SK-N-SH (cell line): ENCODE measurements around the gene FNDC11. TPM values are rescaled to one million over a fixed set of nuclear protein-coding genes. Genes with fewer than 3 reads are reported as not detected.
A peak's percentile ranks its signal among the peaks of the same experiment; 100 is the strongest.

Source experiments
- CTCF ChIA-PET: fragments of 300-600, 350-600 bp; formaldehyde crosslinking; extraction: SDS; loops from one replicate; lab custom pipeline; 2021; lab: Yijun Ruan, JAX
- POLR2A ChIA-PET: fragments of 350-600 bp; sonication (Branson Sonifier 250); formaldehyde crosslinking; extraction: SDS; loops from one replicate; lab custom pipeline; 2020; ENCODE audit warnings: antibody characterized with exemption, inconsistent platforms; lab: Yijun Ruan, JAX
- DNase-seq: peaks from one replicate; pipeline ENCODE4 v3.0.0; 2012
- H2AFZ ChIP-seq: fragments of 200-600 bp; sonication (generic); 2 replicates; pipeline ENCODE4 v1.8.1; 2016; ENCODE audit warnings: antibody characterized with exemption, mild to moderate bottlenecking, low read depth
- H3F3A ChIP-seq: fragments of 200-600 bp; sonication (generic); replicated peaks from 2 replicates; pipeline ENCODE3; 2016; ENCODE audit warnings: antibody characterized with exemption, mild to moderate bottlenecking; ENCODE audit not compliant: insufficient read depth
- H3K27ac ChIP-seq, 2 experiments: fragments of 200-500 bp in 1 of 2; fragments of 200-600 bp in 1 of 2; sonication (Bioruptor generic) in 1 of 2; sonication (generic), shearing (Covaris generic) in 1 of 2; 2 replicates each; pipeline versions ENCODE4 v1.5.1 to v1.6.1; 2014 to 2016; ENCODE audit warnings: low read depth in 2 of 2, inconsistent platforms in 1 of 2, low read length in 1 of 2, mild to moderate bottlenecking in 1 of 2, mixed read lengths in 1 of 2
- H3K27me3 ChIP-seq: fragments of 200-600 bp; sonication (generic), shearing (Covaris generic); 2 replicates; pipeline ENCODE4 v1.6.1; 2016; ENCODE audit warnings: mixed run types; ENCODE audit not compliant: insufficient read depth
- H3K36me3 ChIP-seq, 2 experiments: fragments of 200-500 bp in 1 of 2; fragments of 200-600 bp in 1 of 2; sonication (Bioruptor generic) in 1 of 2; sonication (generic) in 1 of 2; replicated peaks in 1 of 2; 2 replicates each; pipeline versions ENCODE3 to v1.5.1; 2014 to 2016; ENCODE audit warnings: low read length in 1 of 2, mild to moderate bottlenecking in 1 of 2; ENCODE audit not compliant: insufficient read depth in 2 of 2, control insufficient read depth in 1 of 2
- H3K4me1 ChIP-seq, 2 experiments: fragments of 200-500 bp in 1 of 2; fragments of 200-600 bp in 1 of 2; sonication (Bioruptor generic) in 1 of 2; sonication (generic), shearing (Covaris generic) in 1 of 2; 2 replicates each; pipeline versions ENCODE4 v1.5.1 to v1.6.1; 2014 to 2016; ENCODE audit warnings: low read depth in 1 of 2, low read length in 1 of 2, mixed run types in 1 of 2; ENCODE audit not compliant: insufficient read depth in 2 of 2, control insufficient read depth in 1 of 2
- H3K4me2 ChIP-seq: fragments of 200-600 bp; sonication (generic), shearing (Covaris generic); 2 replicates; pipeline ENCODE4 v1.6.1; 2017; ENCODE audit warnings: mixed run types
- H3K4me3 ChIP-seq, 2 experiments: fragments of 200-500 bp in 1 of 2; fragments of 200-600 bp in 1 of 2; sonication (Bioruptor generic) in 1 of 2; sonication (generic), shearing (Covaris generic) in 1 of 2; 2 replicates each; pipeline versions ENCODE4 v1.5.1 to v1.8.1; 2014 to 2016; ENCODE audit warnings: low read depth in 2 of 2, inconsistent platforms in 1 of 2, low read length in 1 of 2, mild to moderate bottlenecking in 1 of 2, mixed read lengths in 1 of 2, moderate library complexity in 1 of 2
- H3K79me2 ChIP-seq: fragments of 200-600 bp; sonication (generic); 2 replicates; pipeline ENCODE4 v1.8.1; 2017; ENCODE audit warnings: mild to moderate bottlenecking; ENCODE audit not compliant: insufficient read depth
- H3K9ac ChIP-seq: fragments of 200-600 bp; sonication (generic); 2 replicates; pipeline ENCODE4 v1.6.1; 2017; ENCODE audit warnings: mixed run types
- H3K9me2 ChIP-seq: fragments of 200-600 bp; sonication (generic); 2 replicates; pipeline ENCODE4 v1.6.1; 2017; ENCODE audit warnings: mixed run types
- H3K9me3 ChIP-seq: fragments of 200-600 bp; sonication (generic); 2 replicates; pipeline ENCODE4 v1.6.1; 2017; ENCODE audit warnings: mixed run types, mild to moderate bottlenecking, moderate library complexity
- H4K20me1 ChIP-seq: fragments of 200-600 bp; sonication (generic); 2 replicates; pipeline ENCODE4 v1.6.1; 2017; ENCODE audit warnings: mild to moderate bottlenecking, mixed run types; ENCODE audit not compliant: insufficient read depth
- ELF1 ChIP-seq: IDR thresholded peaks from 2 replicates; pipeline ENCODE4 v1.4.0; 2012
- EP300 ChIP-seq, 2 experiments: IDR thresholded peaks; 2 replicates each; pipeline versions ENCODE4 v1.4.0 to v1.6.1; 2012; ENCODE audit warnings: borderline replicate concordance in 1 of 2, low read depth in 1 of 2, low read length in 1 of 2
- EZH2phosphoT487 ChIP-seq: fragments of 200-600 bp; sonication (generic); IDR thresholded peaks from 2 replicates; pipeline ENCODE4 v1.6.1; 2017; ENCODE audit warnings: low read depth, mixed run types, mild to moderate bottlenecking, antibody characterized with exemption, moderate library complexity, borderline replicate concordance
- GABPA ChIP-seq: IDR thresholded peaks from 2 replicates; pipeline ENCODE4 v1.4.0; 2012; ENCODE audit warnings: low read depth, mild to moderate bottlenecking
- MAX ChIP-seq: IDR thresholded peaks from 2 replicates; pipeline ENCODE4 v1.4.0; 2012; ENCODE audit warnings: low read depth
- NFIC ChIP-seq: IDR thresholded peaks from 2 replicates; pipeline ENCODE4 v1.4.0; 2012; ENCODE audit warnings: borderline replicate concordance
- POLR2AphosphoS5 ChIP-seq: IDR thresholded peaks from 2 replicates; pipeline ENCODE4 v1.6.1; 2012; ENCODE audit warnings: low read depth, low read length
- RAD21 ChIP-seq: IDR thresholded peaks from 2 replicates; pipeline ENCODE4 v1.6.1; 2012; ENCODE audit warnings: mild to moderate bottlenecking, low read length
- RFX5 ChIP-seq: IDR thresholded peaks from 2 replicates; pipeline ENCODE4 v1.6.1; 2012; ENCODE audit warnings: mild to moderate bottlenecking, improper control_type of control experiment, low read length
- SIN3A ChIP-seq: IDR thresholded peaks from 2 replicates; pipeline ENCODE4 v1.6.1; 2012; ENCODE audit warnings: low read depth, mild to moderate bottlenecking, low read length, moderate library complexity, borderline replicate concordance
- YY1 ChIP-seq: IDR thresholded peaks from 2 replicates; pipeline ENCODE4 v1.4.0; 2012; ENCODE audit warnings: low read depth, mild to moderate bottlenecking
- whole genome bisulfite sequencing: methylation state at CpG from one replicate; pipeline ENCODE4 v1.1.6; 2017; ENCODE audit warnings: low lambda C conversion rate; 5-methylcytosine and 5-hydroxymethylcytosine counted together
- polyA plus RNA-seq, 3 experiments: library from polyadenylated mRNA; depleted of rRNA; stranded (reverse); fragments of >200 nt; gene quantifications; 2 replicates each; pipeline ENCODE4 v1.2.3, GENCODE V29; 2012
- TF ChIP-seq, protein P1 (sequence below): fragments of 150-350 bp; IDR thresholded peaks from 2 replicates; pipeline ENCODE4 v1.6.1; 2016; ENCODE audit warnings: mild to moderate bottlenecking, low read depth, low read length

Gene FNDC11
- polyA plus RNA-seq, 1 of the 3 experiments (the other 2 are of a cell fraction): 5.5 TPM

DNA sequence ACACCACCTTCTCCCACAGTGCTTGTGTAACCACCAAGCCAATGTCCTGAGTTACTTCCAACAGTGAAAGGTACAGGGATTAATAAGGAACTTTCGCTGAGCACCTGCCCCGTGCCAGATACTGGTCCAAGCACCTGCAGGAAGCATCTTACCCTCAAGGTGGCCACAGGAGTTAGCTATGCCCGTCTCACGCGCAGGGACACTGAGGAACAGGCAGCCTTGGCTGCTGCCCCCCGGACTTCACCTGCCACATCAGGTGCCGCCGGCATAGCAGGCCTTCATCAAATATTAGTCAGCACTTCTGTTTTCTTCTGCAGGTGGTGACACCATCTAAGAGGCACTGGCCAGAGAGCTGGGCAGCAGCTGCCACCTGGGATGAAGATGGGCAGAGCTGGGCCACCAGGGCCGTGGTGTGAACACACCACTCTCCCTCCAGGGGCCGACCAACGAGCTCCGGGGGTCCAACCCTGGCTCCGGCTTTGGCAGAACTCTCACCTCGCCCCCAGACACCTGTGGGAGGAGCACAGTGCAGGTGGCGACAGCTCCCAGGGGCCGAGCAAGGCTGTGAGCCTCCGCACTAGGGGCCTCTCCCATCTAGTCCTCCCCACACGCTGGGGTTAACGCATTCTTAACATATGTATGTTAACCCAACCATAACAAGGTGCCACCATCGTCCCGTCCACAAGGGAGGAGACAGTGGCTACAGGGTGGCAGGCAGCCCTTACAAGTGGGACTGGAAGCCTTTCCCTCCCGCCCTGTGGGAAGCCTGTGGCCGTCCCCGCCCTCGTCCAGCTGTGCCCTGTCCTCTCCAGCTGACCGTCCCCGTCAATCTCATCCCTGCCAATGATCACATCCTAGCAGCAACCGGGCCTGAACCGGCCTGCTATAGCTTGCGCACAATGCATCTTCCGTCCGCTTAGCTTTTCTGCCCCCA is 36.3 kb upstream of the FNDC11 start:
- CTCF ChIA-PET: interaction anchor here (1.0 to 8.7 kb wide), 5 partner anchors 13 to 83 kb away, joined by 3 to 82 read pairs (median 3); partner anchors contain the start of gene PTK6
- 94% methylated on average over 20 of the region's 32 CpGs for WGBS
- H3K27ac ChIP-seq: no peak overlapping the region
- H3K4me1 ChIP-seq: peaks cover 4 to 25% of the 10 kb centered on the region in 2 experiments; a peak in 3 of 4 replicates
- POLR2A ChIA-PET: no interaction called here
- peaks cover 16% of the 10 kb centered on the region for H3K79me2 ChIP-seq
- no peaks in the 10 kb centered on the region for H3K9me3 ChIP-seq
- DNase-seq: no peak
- H2AFZ ChIP-seq: no peak overlapping the region
- no peaks in the 10 kb centered on the region for H3K9me2 ChIP-seq
- peaks cover 7% of the 10 kb centered on the region in 2 experiments for H3K36me3 ChIP-seq
- H3K27me3 ChIP-seq: no peaks in the 10 kb centered on the region
- no peak overlapping the region for H3K4me2 ChIP-seq
- peaks cover 15% of the 10 kb centered on the region for H4K20me1 ChIP-seq
- no peak for TF ChIP-seq MAX
- H3K4me3 ChIP-seq: no peak overlapping the region
- H3F3A ChIP-seq: no peaks in the 10 kb centered on the region
- H3K9ac ChIP-seq: no peak overlapping the region

DNA sequence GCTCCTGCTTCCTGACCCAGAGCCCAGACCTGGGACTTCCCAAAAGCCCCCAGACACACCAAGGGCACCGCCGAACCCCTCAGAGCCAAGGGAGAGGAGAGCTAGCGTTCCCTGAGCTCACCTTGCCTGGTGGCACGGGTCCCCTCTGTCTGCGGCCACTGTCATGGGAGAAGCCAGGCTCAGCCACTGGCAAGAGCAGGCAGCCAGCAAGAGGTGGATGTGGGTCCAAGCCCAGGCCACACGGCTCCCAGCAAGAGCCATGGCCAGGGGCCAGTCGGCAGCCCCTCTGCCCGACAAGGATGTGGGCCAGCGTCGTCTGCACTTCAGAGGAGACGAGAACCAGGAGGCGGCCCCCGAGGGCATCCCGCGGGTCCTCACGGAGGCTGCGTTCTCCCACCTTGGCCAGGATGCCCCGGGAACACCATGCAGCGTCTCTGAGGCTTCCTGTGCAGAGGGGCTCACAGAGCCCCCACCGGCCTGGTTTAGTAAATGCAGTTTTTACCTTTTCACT is 35.6 kb upstream of the FNDC11 start:
- peaks cover 22% of the 10 kb centered on the region for H4K20me1 ChIP-seq
- no peak overlapping the region for H3K4me2 ChIP-seq
- peaks cover 4 to 26% of the 10 kb centered on the region in 2 experiments; a peak in 3 of 4 replicates for H3K4me1 ChIP-seq
- DNase-seq: peak; percentile 70
- no peaks in the 10 kb centered on the region for H3K27me3 ChIP-seq
- H3K9me3 ChIP-seq: no peaks in the 10 kb centered on the region
- WGBS: 88% methylated on average over 9 of the region's 20 CpGs
- H3K36me3 ChIP-seq: peaks cover 9 to 13% of the 10 kb centered on the region in 2 experiments
- TF ChIP-seq RAD21 (peak; percentile 24; the same call in 1 of the 2 replicates), MAX (no peak)
- TF ChIP-seq, all 33 proteins: peak for 1
- Histone ChIP-seq H3K79me2 (peaks cover 21% of the 10 kb centered on the region), H3K4me3 (no peak overlapping the region), H3F3A (peaks cover 4% of the 10 kb centered on the region), H2AFZ (no peak overlapping the region), H3K9me2 (no peaks in the 10 kb centered on the region), H3K27ac (no peak overlapping the region), H3K9ac (no peak overlapping the region)
- ChIA-PET CTCF (interaction anchor here (1.0 to 8.7 kb wide), 5 partner anchors 14 to 84 kb away, joined by 3 to 82 read pairs (median 3); partner anchors contain the start of gene PTK6), POLR2A (interaction anchor here (1.4 kb wide), 1 partner anchor 16 kb away, joined by 4 read pairs; no protein-coding TSS in a partner anchor)

DNA sequence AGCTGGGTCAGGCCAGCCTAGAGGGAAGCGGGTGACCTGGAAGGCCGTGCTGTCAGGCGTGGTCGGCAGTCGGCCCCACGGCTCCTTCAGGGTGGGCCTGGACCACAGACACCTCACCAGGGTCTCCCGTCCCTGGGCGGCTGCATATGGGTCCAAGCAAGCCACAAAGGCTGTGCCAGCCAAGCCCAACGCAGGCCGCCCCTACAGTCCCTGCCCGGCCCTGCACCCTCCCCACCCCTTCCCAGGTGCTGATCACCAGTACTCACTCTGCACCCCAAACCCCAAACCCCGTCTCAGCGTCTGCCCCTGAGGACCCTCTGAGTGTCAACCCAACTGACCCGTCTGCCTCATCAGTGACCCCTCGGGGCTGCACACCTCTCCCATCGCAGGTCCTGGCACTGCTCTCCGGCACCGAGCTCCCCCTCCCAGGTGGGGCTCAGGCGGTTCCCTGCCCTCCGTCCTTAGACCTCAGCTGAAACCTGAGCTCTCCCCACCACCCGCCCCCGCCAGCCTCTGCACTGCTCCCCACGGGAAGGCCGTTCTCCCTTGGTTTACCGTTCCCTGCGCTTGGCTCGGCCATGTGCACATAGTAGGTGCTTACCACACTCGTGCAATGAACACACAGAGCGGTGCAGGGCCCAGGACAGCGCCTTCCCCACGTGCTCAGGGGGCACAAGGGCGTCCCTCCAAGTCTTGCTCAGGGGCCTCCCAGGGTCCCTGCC is 34.9 kb upstream of the FNDC11 start:
- H3K27me3 ChIP-seq: no peaks in the 10 kb centered on the region
- ChIA-PET CTCF (interaction anchor here (0.9 to 8.7 kb wide), 6 partner anchors 16 to 85 kb away, joined by 3 to 82 read pairs (median 9); partner anchors contain the start of gene PTK6), POLR2A (interaction anchor here (1.4 to 2.3 kb wide), 2 partner anchors 16 to 55 kb away, joined by 4 to 14 read pairs; no protein-coding TSS in a partner anchor)
- TF ChIP-seq RFX5 (no peak), EZH2phosphoT487 (no peak), EP300 (IDR thresholded peaks at IDR 0.05; ENCODE audit: borderline replicate concordance in 1 of 2, low read depth in 1 of 2, low read length in 1 of 2) (no peak), GABPA (no peak), RAD21 (no peak), POLR2AphosphoS5 (no peak), NFIC (no peak), SIN3A (no peak), YY1 (no peak), ELF1 (no peak)
- TF ChIP-seq, protein P1, sequence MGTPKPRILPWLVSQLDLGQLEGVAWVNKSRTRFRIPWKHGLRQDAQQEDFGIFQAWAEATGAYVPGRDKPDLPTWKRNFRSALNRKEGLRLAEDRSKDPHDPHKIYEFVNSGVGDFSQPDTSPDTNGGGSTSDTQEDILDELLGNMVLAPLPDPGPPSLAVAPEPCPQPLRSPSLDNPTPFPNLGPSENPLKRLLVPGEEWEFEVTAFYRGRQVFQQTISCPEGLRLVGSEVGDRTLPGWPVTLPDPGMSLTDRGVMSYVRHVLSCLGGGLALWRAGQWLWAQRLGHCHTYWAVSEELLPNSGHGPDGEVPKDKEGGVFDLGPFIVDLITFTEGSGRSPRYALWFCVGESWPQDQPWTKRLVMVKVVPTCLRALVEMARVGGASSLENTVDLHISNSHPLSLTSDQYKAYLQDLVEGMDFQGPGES: no peak
- peaks cover 26% of the 10 kb centered on the region for H4K20me1 ChIP-seq
- H3K9me2 ChIP-seq: no peaks in the 10 kb centered on the region
- H3K4me1 ChIP-seq: peaks cover 4 to 26% of the 10 kb centered on the region in 2 experiments; a peak in 3 of 4 replicates
- no peaks in the 10 kb centered on the region for H3K9me3 ChIP-seq
- peak; percentile 28 for DNase-seq
- H3K27ac ChIP-seq: no peak overlapping the region; a peak in 2 of 4 replicates
- peaks cover 22% of the 10 kb centered on the region for H3K79me2 ChIP-seq
- peak overlapping the region; percentile 84 to 85 for H3K4me3 ChIP-seq
- peaks cover 11% of the 10 kb centered on the region for H3F3A ChIP-seq
- peak overlapping the region; percentile 97; the same call in 1 of the 2 replicates for H3K9ac ChIP-seq
- H3K36me3 ChIP-seq: peaks cover 13 to 19% of the 10 kb centered on the region in 2 experiments
- peak overlapping the region; percentile 99 for H3K4me2 ChIP-seq
- H2AFZ ChIP-seq: peak overlapping the region; percentile 76; the same call in 1 of the 2 replicates
- WGBS: 94% methylated on average over 31 of the region's 32 CpGs
